HepG2 (cell line): Measurements from ENCODE around the gene CACNA1H. TPM values are rescaled to one million over a fixed set of nuclear protein-coding genes. Genes with fewer than 3 reads are reported as not detected.

Experiments
- ATAC-seq: fragments of 200-7000 bp; cut with Tn5 transposase; 3 replicates; pipeline ENCODE4 v1.9.1; 2020; ENCODE audit warnings: mild to moderate bottlenecking, moderate library complexity
- BruUV-seq: library from RNA; stranded (reverse); fragments of 400-500 nt; replicated peaks from 2 replicates; lab custom pipeline; 2021; lab: Mats Ljungman, UMichigan
- CTCF ChIA-PET: fragments of 300-600 bp; formaldehyde crosslinking; extraction: SDS; loops from one replicate; lab custom pipeline; 2021; ENCODE audit warnings: low total read pairs, inconsistent platforms, low intra/inter-chr PET ratio; lab: Yijun Ruan, JAX
- POLR2A ChIA-PET: fragments of 350-600 bp; sonication (Branson Sonifier 250); formaldehyde crosslinking; loops from one replicate; lab custom pipeline; 2020; ENCODE audit warnings: antibody characterized with exemption, inconsistent platforms; lab: Yijun Ruan, JAX
- DNase-seq: peaks from one replicate; pipeline ENCODE4 v3.0.0-alpha.2; 2015; ENCODE audit warnings: low spot score
- FAIRE-seq: peaks from 3 replicates; lab custom pipeline; 2011; peaks lifted over from hg19 to GRCh38; lab: Jason Lieb, UNC
- H2AFZ ChIP-seq: one replicate; pipeline ENCODE4 v1.6.1; 2011; ENCODE audit warnings: low read length, inconsistent platforms
- H3K27ac ChIP-seq: fragments of 300-600 bp; 3 replicates; pipeline ENCODE4 v1.8.0; 2011; ENCODE audit warnings: mixed run types, mild to moderate bottlenecking, mixed read lengths, low read length, inconsistent platforms; ENCODE audit not compliant: insufficient read depth; ENCODE audit errors: extremely low read length
- H3K27me3 ChIP-seq, 2 experiments: fragments of 200-600 bp in 1 of 2; 2 replicates in 1 of 2; 3 replicates in 1 of 2; pipeline versions ENCODE4 v1.6.0 to v1.8.0; 2011; ENCODE audit warnings: low read length in 2 of 2, mild to moderate bottlenecking in 2 of 2, moderate library complexity in 2 of 2, inconsistent platforms in 1 of 2; ENCODE audit not compliant: insufficient read depth in 2 of 2, control insufficient read depth in 1 of 2
- H3K36me3 ChIP-seq, 2 experiments: fragments of 200-600 bp in 1 of 2; replicated peaks in 1 of 2; 2 replicates in 1 of 2; 3 replicates in 1 of 2; pipeline versions ENCODE4 v1.5.1 to v1.8.0; 2011; ENCODE audit warnings: low read length in 2 of 2, inconsistent platforms in 1 of 2; ENCODE audit not compliant: insufficient read depth in 2 of 2, control insufficient read depth in 1 of 2
- H3K4me1 ChIP-seq: 2 replicates; pipeline ENCODE4 v1.5.1; 2012; ENCODE audit warnings: low read length, inconsistent platforms; ENCODE audit not compliant: insufficient read depth
- H3K4me2 ChIP-seq: 2 replicates; pipeline ENCODE4 v1.6.0; 2011; ENCODE audit warnings: low read depth, low read length, inconsistent platforms
- H3K4me3 ChIP-seq, 3 experiments: fragments of 200-600 bp in 1 of 3; sonication (generic), shearing (Covaris generic) in 1 of 3; replicated peaks in 1 of 3; 2 replicates each; pipeline ENCODE4 v1.5.1; 2011 to 2016; ENCODE audit warnings: low read length in 3 of 3, inconsistent platforms in 2 of 3, low read depth in 2 of 3, mild to moderate bottlenecking in 2 of 3, control low read depth in 1 of 3, mixed read lengths in 1 of 3; ENCODE audit not compliant: insufficient read depth in 1 of 3
- H3K79me2 ChIP-seq: one replicate; pipeline ENCODE4 v1.6.1; 2011; ENCODE audit warnings: low read length, inconsistent platforms; ENCODE audit not compliant: insufficient read depth
- H3K9ac ChIP-seq: 2 replicates; pipeline ENCODE4 v1.6.0; 2011; ENCODE audit warnings: mild to moderate bottlenecking, low read depth, low read length, inconsistent platforms; ENCODE audit not compliant: insufficient read depth
- H3K9me3 ChIP-seq: 2 replicates; pipeline ENCODE4 v1.5.1; 2012; ENCODE audit warnings: mild to moderate bottlenecking, low read length
- H4K20me1 ChIP-seq: 2 replicates; pipeline ENCODE4 v1.6.0; 2011; ENCODE audit warnings: inconsistent platforms, mild to moderate bottlenecking, low read length, moderate library complexity; ENCODE audit not compliant: insufficient read depth
- GTF2F1 ChIP-seq: fragments of 150-350 bp; IDR thresholded peaks from 2 replicates; pipeline ENCODE4 v1.6.1; 2014; ENCODE audit warnings: low read length
- MAFK ChIP-seq, 2 experiments: IDR thresholded peaks in 1 of 2; conservative IDR thresholded peaks in 1 of 2; 2 replicates each; pipeline ENCODE4 v1.6.1; 2011; ENCODE audit warnings: improper control_type of control experiment in 2 of 2, low read length in 2 of 2
- POLR2G ChIP-seq: fragments of 200-400 bp; formaldehyde crosslinking; IDR thresholded peaks from 2 replicates; pipeline ENCODE4 v1.6.1; 2018; ENCODE audit warnings: mild to moderate bottlenecking, low read depth, low read length, moderate library complexity
- SUZ12 ChIP-seq: fragments of 150-350 bp; IDR thresholded peaks from 2 replicates; pipeline ENCODE4 v1.6.1; 2014; ENCODE audit warnings: low read depth, low read length
- ZNF383 ChIP-seq: sonication (generic); formaldehyde crosslinking; IDR thresholded peaks from 2 replicates; pipeline ENCODE4 v1.4.0; 2020; ENCODE audit warnings: missing genetic modification reagents, mild to moderate bottlenecking, borderline replicate concordance
- ZSCAN31 ChIP-seq: sonication (generic); formaldehyde crosslinking; IDR thresholded peaks from 2 replicates; pipeline ENCODE4 v1.5.0; 2020; ENCODE audit warnings: low read depth, mild to moderate bottlenecking, missing genetic modification reagents
- WGBS: methylation state at CpG from one replicate; pipeline ENCODE4 v1.1.6; 2017; ENCODE audit warnings: low lambda C conversion rate; 5-methylcytosine and 5-hydroxymethylcytosine counted together
- in situ Hi-C: cut with HindIII; loops from 2 replicates; pipeline ENCODE4 v1.10.0; 2017; ENCODE audit warnings: low pct_unique_long_range_greater_than_20kb; ENCODE audit not compliant: extremely low pct_ligation_motif_present
- intact Hi-C: fragments of 100-400 bp; cut with micrococcal nuclease; formaldehyde crosslinking; loops from one replicate; pipeline ENCODE4 v1.10.0; 2022; ENCODE audit not compliant: unreplicated experiment
- polyA plus RNA-seq, 8 experiments: library from polyadenylated mRNA; depleted of rRNA in 3 of 8; stranded (reverse) in 7 of 8; unstranded in 1 of 8; fragments of >200 nt; fragmentation: Illumina TruSeq in 4 of 8; extraction: Trizol in 4 of 8; gene quantifications; 2 replicates each; pipeline versions ENCODE4 v1.2.1 to v1.2.3, GENCODE V29; 2011 to 2016; ENCODE audit warnings: low read depth in 4 of 8, missing spikeins in 1 of 8, mixed read lengths in 1 of 8; ENCODE audit not compliant: insufficient read depth in 1 of 8
- total RNA-seq, 5 experiments: library from RNA; depleted of rRNA; stranded (reverse); fragments of >200 nt; fragmentation: Illumina TruSeq; extraction: Trizol; gene quantifications; 2 replicates each; pipeline ENCODE4 v1.2.3, GENCODE V29; 2016; ENCODE audit warnings: low read depth in 1 of 5
- TF ChIP-seq, protein P1 (sequence below): conservative IDR thresholded peaks from 2 replicates; pipeline ENCODE4 v1.6.1; 2018; ENCODE audit warnings: missing genetic modification reagents

Gene CACNA1H
- total and polyA plus RNA-seq, 2 of the 13 experiments (the other 11 are each of a cell fraction or from before 2014, with no cell fraction given), result 0.40 to 1.8 TPM

- intact Hi-C loops, result no loop called here
- WGBS, result no CpG with 5 or more reads among the region's 11 CpGs
- ChIA-PET POLR2A (no interaction called here), CTCF (interaction anchor here (0.7 to 2.3 kb wide), 3 partner anchors 30 to 91 kb away, joined by 3 to 20 read pairs (median 8); no protein-coding TSS in a partner anchor)
- peaks cover 34 to 79% of the 10 kb centered on the region in 2 experiments for H3K27me3 ChIP-seq
- no TSS peak for BruUV-seq
- TF ChIP-seq ZSCAN31 (CRISPR knock-in tag), result no peak
- TF ChIP-seq POLR2G, result no peak
- TF ChIP-seq SUZ12, result no peak
- TF ChIP-seq ZNF383 (CRISPR knock-in tag), result no peak
- TF ChIP-seq GTF2F1, result no peak
- TF ChIP-seq, protein P1, sequence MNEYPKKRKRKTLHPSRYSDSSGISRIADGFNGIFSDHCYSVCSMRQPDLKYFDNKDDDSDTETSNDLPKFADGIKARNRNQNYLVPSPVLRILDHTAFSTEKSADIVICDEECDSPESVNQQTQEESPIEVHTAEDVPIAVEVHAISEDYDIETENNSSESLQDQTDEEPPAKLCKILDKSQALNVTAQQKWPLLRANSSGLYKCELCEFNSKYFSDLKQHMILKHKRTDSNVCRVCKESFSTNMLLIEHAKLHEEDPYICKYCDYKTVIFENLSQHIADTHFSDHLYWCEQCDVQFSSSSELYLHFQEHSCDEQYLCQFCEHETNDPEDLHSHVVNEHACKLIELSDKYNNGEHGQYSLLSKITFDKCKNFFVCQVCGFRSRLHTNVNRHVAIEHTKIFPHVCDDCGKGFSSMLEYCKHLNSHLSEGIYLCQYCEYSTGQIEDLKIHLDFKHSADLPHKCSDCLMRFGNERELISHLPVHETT (CRISPR knock-in tag), result no peak
- TF ChIP-seq MAFK (conservative IDR thresholded peaks at IDR 0.05 in 1 of 2, IDR thresholded peaks at IDR 0.05 in 1 of 2; ENCODE audit: low read length in 2 of 2), result no peak
- H2AFZ ChIP-seq, result no peak overlapping the region
- in situ Hi-C loops, result no loop called here
- no peaks in the 10 kb centered on the region for H3K79me2 ChIP-seq
- H3K9me3 ChIP-seq, result no peaks in the 10 kb centered on the region
- H3K36me3 ChIP-seq, result no peaks in the 10 kb centered on the region
- no peak overlapping the region for H3K27ac ChIP-seq
- H3K9ac ChIP-seq, result no peak overlapping the region
- H3K4me2 ChIP-seq, result no peak overlapping the region
- DNase-seq, result no peak
- FAIRE-seq, result no peak
- H4K20me1 ChIP-seq, result peaks cover 2% of the 10 kb centered on the region; the same call in 1 of the 2 replicates
- H3K4me1 ChIP-seq, result no peaks in the 10 kb centered on the region
- ATAC-seq, result no peak
- H3K4me3 ChIP-seq, result no peak overlapping the region
Measured at GRCh38 chr16:1103636-1103980, 49.3 kb upstream of the CACNA1H start.
